Right ventricle myocardium superior (tissue), 1 donor: ENCODE data around the gene QPCT. TPM values are rescaled to one million over a fixed set of nuclear protein-coding genes. Genes with fewer than 3 reads are reported as not detected.
A peak's percentile ranks its signal among the peaks of the same experiment; 100 is the strongest.
"Not testable (repeated sequence)": the region's sequence is repeated elsewhere in the genome, so short reads cannot be mapped to it uniquely, and the experiment has no call there.

Experiments used
- ATAC-seq: fragments of 200-7000 bp; cut with Tn5 transposase; one replicate; pipeline ENCODE4 v1.9.1; 2020; ENCODE audit warnings: mild to moderate bottlenecking; ENCODE audit not compliant: poor library complexity
- DNase-seq: peaks from one replicate; pipeline ENCODE4 v3.0.0-alpha.2; 2020
- intact Hi-C: fragments of 100-400 bp; cut with DNase I; formaldehyde crosslinking; loops from one replicate; pipeline ENCODE4 v1.11.2; 2022
- total RNA-seq: library from RNA; stranded (reverse); fragmentation: NEBNext Ultra II Directional; extraction: Animal tissue kit (Norgen Biotek cat#: 25700); gene quantifications from one replicate; pipeline ENCODE4 v1.2.1, GENCODE V29; 2021
- donor health status: DM: no; HTN: yes; CAD: no; lungs with severe emphysema.

The QPCT gene
- total RNA-seq, 1 donor from 2014 or later = 1.2 TPM

DNA sequence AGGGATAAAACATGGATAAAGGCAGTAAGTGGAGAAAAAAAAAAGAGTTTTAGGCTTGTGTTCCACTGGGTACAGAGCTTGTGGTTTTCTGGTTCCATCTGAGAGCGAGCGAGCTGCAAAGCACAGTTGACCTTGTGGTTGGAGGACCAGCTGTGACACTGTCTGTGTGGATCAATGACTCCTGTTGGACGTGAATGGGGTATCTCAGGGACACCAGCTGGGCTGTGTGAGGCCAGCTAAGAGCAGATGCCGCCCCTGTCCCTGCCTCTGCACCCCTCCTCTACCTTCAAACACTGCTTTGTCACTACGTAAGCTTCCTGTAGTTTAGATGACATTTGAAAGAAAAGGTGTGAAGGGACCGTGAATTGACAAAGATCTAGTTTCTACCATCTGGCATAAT is 67.8 kb downstream of the QPCT start:
- intact Hi-C loops = loop anchor here (5.0 to 10.0 kb wide), 3 partner anchors 123 to 465 kb away; no protein-coding TSS in a partner anchor
- ATAC-seq (no peak), DNase-seq (no peak)

- ATAC-seq = peak; percentile 40
- intact Hi-C loops = loop anchor here (2.0 to 10.0 kb wide), 4 partner anchors 121 to 463 kb away; no protein-coding TSS in a partner anchor
- DNase-seq = not testable (repeated sequence)
These were observed 69.6 kb downstream of the QPCT start for GRCh38 chr2:37413911-37414469.

DNA sequence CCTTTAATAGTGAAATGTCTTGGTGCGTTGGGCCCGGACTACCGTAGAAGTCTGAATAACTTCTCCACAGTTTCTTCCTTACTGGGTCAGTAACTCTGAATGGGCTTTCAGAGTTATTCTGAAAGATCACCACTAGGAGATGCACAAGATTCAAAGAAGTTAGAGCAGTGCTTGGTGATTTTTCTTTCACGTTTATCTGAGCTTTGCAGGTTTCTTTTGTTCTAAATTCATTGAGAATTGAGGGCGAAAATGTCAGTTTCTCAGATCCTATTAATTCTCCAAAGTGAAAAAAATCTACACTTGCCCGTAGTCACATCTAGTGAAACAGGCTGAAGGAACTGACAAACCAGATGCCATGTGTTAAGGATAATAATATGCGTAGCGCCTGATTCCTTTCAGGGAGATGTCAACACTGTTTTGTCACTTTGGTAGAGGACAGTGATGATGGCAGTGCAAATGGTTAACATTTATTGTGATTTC is 70.1 kb downstream of the QPCT start:
- intact Hi-C loops = loop anchor here (2.0 to 10.0 kb wide), 4 partner anchors 120 to 463 kb away; no protein-coding TSS in a partner anchor
- ATAC-seq (peak; percentile 92), DNase-seq (no peak)

DNA sequence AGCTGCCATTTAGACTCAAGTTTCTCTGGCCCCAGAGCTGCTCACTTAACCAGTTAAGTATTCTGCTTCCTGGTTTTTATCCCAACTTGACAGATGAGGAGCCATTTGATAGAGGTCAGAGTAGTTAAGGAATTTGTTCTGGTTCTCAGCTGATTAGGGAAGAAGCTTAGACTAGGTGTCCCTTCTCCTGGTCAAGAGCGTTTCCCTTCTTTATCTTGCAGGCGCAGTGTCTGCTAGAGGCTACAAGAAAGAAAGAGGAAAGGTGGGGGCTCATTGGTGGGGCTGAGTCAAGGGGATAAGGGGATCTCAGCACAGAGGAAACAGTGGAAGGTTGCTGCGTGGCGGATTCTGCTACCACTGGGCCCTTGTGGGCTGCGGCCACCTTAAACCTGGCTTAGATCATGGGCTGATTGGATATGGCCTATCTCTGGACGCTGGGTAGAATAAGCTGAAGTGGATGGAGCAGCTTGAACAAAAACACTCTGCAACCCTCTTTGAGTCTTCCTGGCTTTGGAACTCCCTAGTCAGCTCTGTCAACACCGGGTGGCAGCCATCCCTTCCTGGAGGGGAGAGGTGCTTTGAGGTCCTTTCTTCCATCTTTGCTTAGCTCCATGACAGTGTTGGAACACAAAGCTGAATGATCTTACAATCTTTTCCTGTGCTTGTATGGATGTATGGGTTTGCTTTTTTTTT is 70.8 kb downstream of the QPCT start:
- peak; percentile 35 for ATAC-seq
- intact Hi-C loops = loop anchor here (2.0 to 10.0 kb wide), 3 partner anchors 120 to 418 kb away; no protein-coding TSS in a partner anchor
- no peak for DNase-seq

DNA sequence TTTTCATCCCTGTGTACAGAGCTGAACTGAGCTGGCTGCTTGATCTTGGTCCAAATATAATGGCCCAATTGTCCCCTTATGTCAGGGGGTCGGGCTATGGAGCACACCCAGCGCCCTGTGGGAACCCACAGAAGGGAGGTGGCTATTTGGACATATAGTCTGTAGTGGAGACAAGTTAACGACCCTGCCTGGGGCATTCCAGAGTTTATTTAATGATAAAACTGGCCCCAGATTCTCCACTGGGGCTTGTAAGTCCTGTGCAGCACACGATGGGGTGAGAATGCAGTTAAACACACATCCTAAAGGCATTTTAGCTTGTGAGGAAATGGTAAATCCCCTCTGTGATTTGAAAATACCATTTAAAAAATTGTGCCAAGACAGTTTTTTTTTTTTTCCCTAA is 72.9 kb downstream of the QPCT start:
- ATAC-seq = no peak
- intact Hi-C loops = loop anchor here (10.0 kb wide), 2 partner anchors 117 to 237 kb away; no protein-coding TSS in a partner anchor
- no peak for DNase-seq

DNA sequence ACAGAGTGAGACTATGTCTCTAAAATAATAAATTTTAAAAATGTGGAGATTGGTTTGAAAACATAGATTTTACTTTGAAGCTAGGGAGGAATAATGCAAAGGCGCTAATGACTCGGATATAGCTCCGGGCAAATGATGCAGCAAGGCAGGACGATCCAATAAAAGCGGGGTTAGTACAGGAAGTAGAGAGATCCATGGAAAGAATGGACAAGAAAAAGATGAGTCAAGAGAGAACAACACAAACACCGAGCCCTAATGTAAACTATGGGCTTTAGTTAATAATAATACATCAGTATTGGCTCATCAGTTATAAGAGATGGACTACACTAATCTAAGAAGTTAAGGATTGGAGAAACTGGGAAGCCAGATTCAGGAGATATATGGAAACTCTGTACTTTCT is 74.5 kb downstream of the QPCT start:
- DNase-seq (no peak), ATAC-seq (no peak)
- intact Hi-C loops = loop anchor here (10.0 kb wide), 2 partner anchors 116 to 236 kb away; no protein-coding TSS in a partner anchor

DNA sequence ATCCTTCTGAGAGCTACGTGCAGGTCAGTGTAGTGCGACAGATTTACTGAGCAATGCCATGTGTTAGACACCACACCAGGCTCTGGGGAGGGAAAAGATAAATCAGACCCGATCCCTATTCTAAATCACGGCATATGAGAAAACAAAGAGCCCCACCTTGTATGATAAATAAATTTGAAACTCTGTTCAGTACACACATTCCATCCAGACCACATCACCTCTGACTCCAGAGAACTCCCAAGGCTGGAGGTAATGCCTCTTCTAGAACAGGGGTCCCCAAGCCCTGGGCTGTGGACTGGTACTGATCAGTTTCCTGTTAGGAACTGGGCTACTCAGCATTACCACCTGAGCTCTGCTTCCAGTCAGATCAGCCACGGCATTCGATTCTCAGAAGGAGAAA is 77.3 kb downstream of the QPCT start:
- DNase-seq (no peak), ATAC-seq (no peak)
- intact Hi-C loops = no loop called here

GRCh38 chr2:37422816-37423215 is 78.4 kb downstream of the QPCT start:
- no peak for DNase-seq
- intact Hi-C loops = no loop called here
- no peak for ATAC-seq

Other genes with a start within 250 kb of the QPCT start
- 17.5 TPM for gene EIF2AK2, start 187.7 kb upstream of the QPCT start, total RNA-seq
- gene SULT6B1, start 156.0 kb upstream of the QPCT start, total RNA-seq = not detected
- gene CEBPZOS, start 148.1 kb upstream of the QPCT start, total RNA-seq = 57.8 TPM
- gene CEBPZ, start 113.0 kb upstream of the QPCT start, total RNA-seq = 30.1 TPM
- gene NDUFAF7, start 113.0 kb upstream of the QPCT start, total RNA-seq = 23.0 TPM
- gene PRKD3, start 19.8 kb upstream of the QPCT start, total RNA-seq = 10.4 TPM